GM23338 (cell line): ENCODE measurements around the gene BTNL9.

Experiments
- CTCF ChIP-seq, 2 experiments: fragments of 200-600 bp in 1 of 2; sonication (generic) in 1 of 2; conservative IDR thresholded peaks; 2 replicates each; pipeline versions ENCODE4 v1.5.1 to v1.6.1; 2016 to 2017; ENCODE audit warnings: antibody characterized with exemption in 2 of 2, low read depth in 2 of 2, mild to moderate bottlenecking in 2 of 2, moderate library complexity in 1 of 2
- POLR2AphosphoS5 ChIP-seq: IDR thresholded peaks from 2 replicates; pipeline ENCODE4 v1.6.1; 2016; ENCODE audit warnings: antibody characterized with exemption, low read depth
- REST ChIP-seq: IDR thresholded peaks from one replicate; pipeline ENCODE4 v1.6.1; 2018; ENCODE audit warnings: antibody characterized with exemption; ENCODE audit not compliant: unreplicated experiment

- no peak for TF ChIP-seq POLR2AphosphoS5
- TF ChIP-seq CTCF (conservative IDR thresholded peaks at IDR 0.05; ENCODE audit: low read depth in 2 of 2), result no peak
- TF ChIP-seq REST, result no peak
Observed at GRCh38 chr5:181058786-181059296, 18.8 kb downstream of the BTNL9 start.
